NCI-H187 (cell line): ENCODE measurements around the gene EML1.

Source experiments
- DNase-seq, 2 experiments: peaks; one replicate each; lab custom pipeline; 2025; lab: John Stamatoyannopoulos, UW

EML1 gene

DNA sequence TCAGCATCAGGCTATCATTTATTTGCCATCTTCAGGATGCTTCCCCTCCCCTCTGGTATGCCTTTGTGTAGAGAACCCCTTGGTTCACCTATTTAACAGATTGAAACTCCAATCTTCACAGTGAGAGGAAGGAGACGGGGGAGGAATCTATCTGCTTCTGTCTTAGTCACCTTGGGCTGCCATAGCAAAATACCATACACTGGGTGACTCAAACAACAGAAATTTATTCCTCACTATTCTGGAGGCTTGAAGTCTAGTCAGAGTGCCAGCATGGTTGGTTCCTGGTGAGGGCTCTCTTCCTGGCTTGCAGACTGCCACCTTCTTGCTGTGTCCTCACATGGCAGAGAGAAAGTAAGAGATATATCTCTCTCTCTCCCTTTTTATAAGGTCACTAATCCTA, 13.5 kb upstream of the EML1 start:
- no peak for DNase-seq

DNA sequence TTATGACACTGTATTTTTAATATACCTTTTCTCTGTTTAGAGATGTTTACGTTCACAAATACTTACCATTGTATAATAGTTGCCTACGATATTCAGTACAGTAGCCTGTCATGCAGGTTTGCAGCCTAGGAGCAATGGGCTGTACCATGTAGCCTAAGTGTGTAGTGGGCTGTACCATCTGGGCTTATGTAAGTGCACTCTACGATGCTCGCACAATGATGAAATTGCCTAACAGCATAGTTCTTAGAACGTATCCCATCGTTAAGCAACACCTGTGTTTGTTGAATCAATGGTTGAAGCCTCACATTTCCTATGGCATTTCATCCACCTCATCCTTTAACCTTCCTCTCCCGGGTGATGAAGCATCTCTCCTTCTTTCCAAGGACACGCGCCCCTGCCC, 12.5 kb upstream of the EML1 start:
- DNase-seq: no peak

GRCh38 chr14:99781091-99781490, 12.1 kb upstream of the EML1 start:
- DNase-seq: no peak

DNA sequence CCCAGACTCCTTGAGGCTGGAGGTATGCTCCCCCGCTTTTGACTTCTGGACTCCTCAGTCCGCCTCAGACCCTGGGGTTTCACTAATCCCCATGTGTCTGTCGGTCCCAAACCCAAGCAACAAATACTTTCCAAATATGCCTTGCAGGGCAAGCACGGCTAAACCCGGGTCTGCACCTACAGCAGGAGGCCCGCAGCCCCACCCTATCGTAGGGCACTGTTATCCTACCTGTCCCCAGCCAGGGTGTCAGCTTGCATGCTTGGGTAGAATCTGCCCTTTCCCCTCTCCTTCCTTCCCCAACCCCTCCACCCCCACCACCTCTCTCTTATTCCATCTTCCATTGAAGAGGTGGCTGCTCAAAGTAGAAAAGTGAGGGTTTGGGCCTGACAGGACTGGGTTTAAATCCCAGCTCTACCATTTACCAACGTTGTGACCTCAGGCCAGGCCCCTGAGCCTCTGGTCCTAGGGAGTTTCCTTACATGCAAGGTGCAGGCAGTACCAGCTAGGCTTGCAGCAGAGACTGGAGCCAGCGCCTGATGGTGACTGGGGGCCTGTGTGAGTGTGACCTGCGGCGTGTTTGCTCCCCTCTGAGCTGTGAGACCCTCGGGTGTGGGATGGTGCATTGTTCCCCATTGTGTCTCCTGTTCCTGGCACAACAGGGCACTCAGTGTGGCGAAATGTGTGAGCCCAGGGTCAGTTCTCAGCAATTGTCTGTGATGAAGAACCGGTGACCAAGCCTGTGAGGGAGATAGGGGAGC, 11.2 kb upstream of the EML1 start:
- no peak for DNase-seq

GRCh38 chr14:99784508-99784907, 8.7 kb upstream of the EML1 start:
- no peak for DNase-seq

- no peak for DNase-seq
Observed at GRCh38 chr14:99785426-99785825, 7.8 kb upstream of the EML1 start.

DNA sequence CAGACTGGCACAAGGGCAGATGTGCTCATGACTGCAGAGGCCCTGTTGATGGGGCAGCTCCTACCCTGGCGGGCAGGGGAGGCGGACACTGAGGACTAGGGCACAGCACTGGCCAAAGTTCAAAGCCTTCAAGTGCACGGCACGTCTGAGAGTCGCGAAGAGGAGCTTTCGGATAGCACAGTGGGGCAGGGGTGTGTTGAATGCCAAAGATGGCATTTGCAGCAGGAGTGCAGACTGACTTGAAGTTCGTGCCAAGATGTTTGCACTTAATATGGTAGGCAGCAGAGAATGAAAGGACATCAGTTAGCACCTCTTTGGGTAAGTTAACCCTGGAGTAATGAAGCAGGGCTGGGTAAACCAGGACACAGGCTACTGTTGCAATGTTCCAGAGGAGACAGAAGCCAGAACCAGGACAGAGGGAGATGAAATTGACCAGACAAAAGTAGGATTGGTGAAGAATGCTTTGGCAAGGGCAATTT, 6.7 kb upstream of the EML1 start:
- DNase-seq: no peak

DNA sequence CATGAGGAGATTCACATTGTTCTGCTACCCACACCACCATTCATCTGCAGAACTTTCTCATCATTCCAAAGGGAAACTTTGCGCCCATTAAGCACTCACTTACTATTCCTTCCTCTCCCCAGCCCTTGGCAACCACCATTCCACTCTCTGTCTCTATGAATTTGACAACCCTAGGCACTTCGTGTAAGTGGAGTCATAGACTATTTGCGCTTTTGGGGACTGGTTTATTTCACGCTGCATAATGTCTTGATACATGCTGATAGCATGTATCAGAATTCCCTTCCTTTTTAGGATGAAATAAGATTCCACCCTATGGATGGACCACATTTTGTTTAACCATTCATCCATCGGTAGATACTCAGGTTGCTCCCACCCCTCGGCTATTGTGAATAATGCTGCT, 4.5 kb upstream of the EML1 start:
- no peak for DNase-seq

DNA sequence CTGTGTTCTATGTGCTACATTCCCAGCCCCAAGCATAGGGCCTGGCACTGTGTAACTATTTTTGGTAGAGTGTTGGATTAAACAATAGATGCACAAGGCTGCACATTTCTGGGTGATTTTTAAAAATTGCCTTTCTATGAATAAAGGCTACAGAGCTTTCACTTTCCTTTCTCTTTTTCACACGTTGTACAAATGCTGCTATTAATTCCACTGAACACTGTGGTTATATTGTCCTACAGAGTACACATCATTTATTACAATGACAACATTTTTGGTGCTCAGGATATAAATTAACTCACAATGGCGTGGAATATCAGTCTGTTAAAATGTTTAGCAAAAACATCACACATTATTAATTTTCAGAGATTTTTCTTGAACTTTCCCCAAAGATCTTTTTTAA, 3.6 kb upstream of the EML1 start:
- no peak for DNase-seq

GRCh38 chr14:99790201-99790977, 2.8 kb upstream of the EML1 start:
- no peak for DNase-seq

DNA sequence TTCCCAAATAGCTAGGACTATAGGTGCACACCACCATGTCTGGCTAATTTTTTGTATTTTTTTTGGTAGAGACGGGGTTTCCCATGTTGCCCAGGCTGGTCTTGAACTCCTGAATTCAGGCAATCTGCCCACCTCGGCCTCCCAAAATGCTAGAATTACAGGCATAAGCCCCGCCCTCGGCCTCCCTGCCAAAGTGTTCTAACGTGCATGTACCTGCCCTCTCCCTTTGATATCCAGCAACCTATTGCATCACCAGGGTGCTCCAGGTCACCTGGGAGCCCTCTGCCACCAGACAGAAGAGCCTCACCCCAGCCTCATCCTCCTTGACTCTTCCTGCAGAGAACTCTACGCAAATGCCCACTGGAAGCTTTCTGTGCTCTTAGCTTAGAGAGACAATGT, 2.2 kb upstream of the EML1 start:
- DNase-seq: no peak

DNA sequence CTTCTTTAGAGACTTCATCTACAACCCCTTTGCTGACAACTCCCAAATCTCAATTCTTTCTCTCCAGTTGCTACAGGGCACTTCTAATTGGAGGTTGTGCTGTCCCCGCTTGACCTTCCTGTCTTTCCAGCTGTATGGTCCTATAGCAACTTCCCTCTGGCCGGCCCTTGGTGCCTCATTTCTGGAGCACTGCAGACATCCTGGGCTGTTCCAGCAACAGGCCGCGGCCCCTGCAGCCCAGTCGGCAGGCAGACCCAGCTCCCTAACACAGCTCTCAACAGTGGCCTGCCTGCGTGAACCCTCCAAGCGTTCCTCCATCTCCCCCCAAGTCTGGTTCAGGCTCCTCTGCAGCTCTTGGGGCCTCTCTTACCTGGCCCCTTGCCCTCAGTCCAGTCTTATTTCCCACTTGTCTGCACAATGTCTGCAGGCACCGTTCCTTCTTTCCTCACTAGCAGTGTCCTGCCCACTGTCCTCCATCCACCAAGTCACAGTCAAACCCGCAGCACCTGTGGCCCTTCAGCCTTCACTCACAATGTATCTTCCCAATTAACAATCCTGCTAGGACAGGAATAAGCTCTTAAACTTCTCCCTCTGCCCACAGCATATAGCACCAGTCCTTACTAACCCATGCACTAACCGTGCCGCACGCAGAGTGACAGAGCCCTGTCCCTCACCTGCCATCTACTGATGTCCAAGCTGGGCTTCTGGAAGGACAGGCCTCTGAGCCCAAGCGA, 1.6 kb upstream of the EML1 start:
- DNase-seq: no peak

GRCh38 chr14:99792210-99792535, 1.0 kb upstream of the EML1 start:
- DNase-seq: no peak

DNA sequence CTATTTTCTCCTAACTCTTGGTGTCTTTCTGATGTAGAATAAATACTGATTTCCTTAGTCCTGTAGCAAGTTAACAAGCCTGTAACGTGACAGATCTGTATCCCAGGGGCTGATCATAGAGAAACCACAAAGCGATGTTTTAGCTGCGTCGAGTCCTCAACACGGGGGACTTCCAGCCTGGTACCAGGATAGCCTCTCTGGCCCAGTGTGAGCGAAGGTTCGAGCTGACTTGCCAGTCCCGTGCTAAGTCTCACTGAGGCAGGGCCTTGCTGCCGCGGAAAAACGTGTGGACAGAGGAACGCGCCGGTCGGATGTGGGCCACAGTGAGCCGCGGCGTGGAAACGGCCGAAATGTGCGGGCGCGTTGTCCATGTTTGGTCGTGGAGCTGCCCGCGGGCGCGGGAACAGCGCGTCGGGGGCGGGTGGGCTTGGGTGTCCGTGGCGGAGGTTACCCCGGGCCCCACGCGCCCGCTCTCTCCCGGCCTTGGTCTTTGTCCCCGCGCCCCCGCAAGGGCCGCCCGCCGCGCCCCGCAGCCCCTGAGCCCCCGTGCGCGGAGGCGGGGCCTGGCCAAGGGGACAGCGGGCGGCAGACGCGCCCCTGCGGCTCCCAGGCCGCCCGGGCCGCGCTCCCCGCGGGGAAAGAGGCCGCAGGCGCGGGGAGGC, 531 bp upstream of the EML1 start:
- no peak for DNase-seq

GRCh38 chr14:99794151-99794780, 1.1 kb downstream of the EML1 start:
- DNase-seq: no peak

DNA sequence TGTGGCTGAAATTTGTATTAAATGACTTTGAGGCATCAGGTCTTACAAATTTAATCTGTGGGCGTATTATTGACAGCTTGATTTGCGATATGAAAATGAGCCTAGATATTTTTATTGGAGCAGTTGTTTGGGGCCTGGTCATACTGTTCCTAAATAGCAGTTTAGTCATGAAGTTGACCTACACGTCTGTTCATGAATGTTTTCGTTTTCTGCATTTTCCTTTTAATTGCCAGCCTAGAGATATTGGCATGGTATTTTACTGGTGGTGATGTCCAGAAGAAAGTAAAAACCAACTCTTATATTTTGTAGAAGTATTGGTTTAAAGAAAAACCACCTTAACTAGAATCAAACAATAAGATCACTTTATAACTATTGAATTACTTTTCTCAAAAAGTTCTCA, 1.8 kb downstream of the EML1 start:
- DNase-seq: no peak

DNA sequence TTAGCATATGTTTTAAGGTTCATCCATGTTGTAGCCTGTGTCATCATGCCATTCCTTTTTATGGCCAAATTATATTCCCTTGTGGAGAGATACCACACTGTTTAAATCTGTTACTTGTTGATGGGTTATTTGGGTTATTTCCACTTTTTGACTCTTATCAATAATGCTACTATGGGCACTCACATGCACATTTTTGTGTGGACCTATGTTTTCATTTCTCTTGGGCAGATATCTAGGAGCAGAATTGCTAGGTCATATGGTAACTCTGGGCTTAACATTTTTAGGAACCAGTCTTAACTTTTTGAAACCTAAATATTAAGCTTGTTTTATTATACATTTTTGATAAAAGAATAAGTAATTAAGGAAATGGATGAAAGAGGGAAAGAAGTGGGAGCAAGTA, 4.0 kb downstream of the EML1 start:
- no peak for DNase-seq

DNA sequence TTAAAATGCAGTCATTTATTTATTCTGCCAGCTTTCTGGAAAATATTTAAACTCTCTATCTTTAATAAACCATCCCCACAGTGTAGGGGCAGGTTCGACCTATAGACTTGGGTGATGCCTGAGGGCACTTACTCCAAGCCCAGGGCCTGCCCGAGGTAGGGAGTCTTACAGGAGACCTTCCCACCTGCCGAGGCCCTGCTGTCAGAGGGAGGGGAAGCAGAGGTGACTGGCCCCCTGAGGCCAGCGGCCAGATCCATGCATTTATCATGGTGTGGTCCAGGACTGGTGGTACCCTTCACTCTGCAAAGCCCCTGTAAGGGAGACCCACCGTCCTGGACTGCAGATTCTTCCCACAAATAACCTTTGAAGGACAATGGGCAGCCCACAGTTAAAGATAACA, 7.6 kb downstream of the EML1 start:
- no peak for DNase-seq

DNA sequence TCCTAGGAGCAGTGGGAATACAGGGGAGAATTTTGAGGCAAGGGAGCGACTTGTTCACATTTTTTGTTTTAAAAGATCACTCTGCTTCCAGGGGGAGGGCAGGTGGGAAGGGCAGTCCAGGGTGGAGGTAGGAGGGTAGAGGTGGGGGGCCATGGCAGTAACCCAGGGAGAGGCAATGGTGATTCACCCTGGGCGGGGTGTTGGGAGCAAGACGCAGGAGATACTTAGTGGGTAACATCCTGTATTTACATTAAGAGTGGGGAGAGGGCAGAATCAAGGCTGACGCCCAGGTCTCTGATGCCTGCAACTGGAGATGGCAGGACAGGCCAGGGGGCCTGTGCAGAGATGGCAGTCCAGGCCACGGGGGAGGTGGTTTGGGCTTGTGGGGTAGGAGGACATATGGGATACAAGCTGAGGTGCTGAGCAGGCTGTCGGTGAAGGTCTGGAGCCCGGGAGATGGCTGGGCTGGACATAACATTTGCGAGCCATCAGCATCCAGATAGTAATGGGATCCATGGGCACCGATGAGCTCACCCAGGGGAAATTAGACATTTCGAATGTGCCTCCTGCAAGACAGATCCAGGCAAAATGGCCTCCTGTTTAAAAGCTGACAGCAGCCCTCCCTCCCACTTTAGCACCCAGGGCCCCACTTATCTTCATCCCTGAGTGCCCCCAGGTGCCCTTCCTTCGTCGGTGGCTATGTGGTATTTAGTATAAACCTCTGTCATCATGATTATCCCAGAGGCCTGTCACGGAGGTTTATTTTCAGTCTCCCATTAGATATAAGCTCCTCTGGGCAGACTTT, 9.3 kb downstream of the EML1 start:
- DNase-seq: no peak

GRCh38 chr14:99803106-99803775, 10.0 kb downstream of the EML1 start:
- no peak for DNase-seq

GRCh38 chr14:99803803-99804202, 10.6 kb downstream of the EML1 start:
- DNase-seq: peak in 1 of 2 experiments; percentile 8
